MM.1S (cell line): ENCODE measurements around the gene AZIN2.

ENCODE experiments used
- DNase-seq: peaks from one replicate; pipeline ENCODE4 v3.0.0-alpha.2; 2015
- H2AFZ ChIP-seq: fragments of 300-600 bp; sonication (generic); 2 replicates; pipeline ENCODE4 v1.6.0; 2016; ENCODE audit warnings: antibody characterized with exemption, low read length
- H3F3A ChIP-seq: fragments of 300-600 bp; sonication (generic); 2 replicates; pipeline ENCODE4 v1.6.1; 2016; ENCODE audit warnings: mild to moderate bottlenecking, antibody characterized with exemption, low read length, moderate library complexity, mixed read lengths; ENCODE audit not compliant: insufficient read depth
- H3K27ac ChIP-seq: fragments of 300-600 bp; sonication (generic); 2 replicates; pipeline ENCODE4 v1.5.1; 2016; ENCODE audit warnings: mild to moderate bottlenecking, low read length
- H3K27me3 ChIP-seq: fragments of 300-600 bp; sonication (generic); replicated peaks from 2 replicates; pipeline ENCODE4 v1.6.0; 2016; ENCODE audit warnings: low read length; ENCODE audit not compliant: insufficient read depth
- H3K36me3 ChIP-seq: fragments of 300-600 bp; sonication (generic); replicated peaks from 2 replicates; pipeline ENCODE4 v1.6.1; 2016; ENCODE audit warnings: mild to moderate bottlenecking, low read length, mixed read lengths; ENCODE audit not compliant: insufficient read depth
- H3K4me1 ChIP-seq: fragments of 300-600 bp; sonication (generic); 2 replicates; pipeline ENCODE4 v1.6.1; 2016; ENCODE audit warnings: low read length, mixed read lengths
- H3K4me2 ChIP-seq: fragments of 300-600 bp; sonication (generic); 2 replicates; pipeline ENCODE4 v1.6.0; 2016; ENCODE audit warnings: low read depth, low read length
- H3K4me3 ChIP-seq: fragments of 300-600 bp; sonication (generic); 2 replicates; pipeline ENCODE4 v1.5.1; 2016; ENCODE audit warnings: low read length, mixed read lengths
- H3K79me2 ChIP-seq: fragments of 300-600 bp; sonication (generic); 2 replicates; pipeline ENCODE4 v1.6.1; 2016; ENCODE audit warnings: mixed run types, low read length, mixed read lengths
- H3K9ac ChIP-seq: fragments of 300-600 bp; sonication (generic); 2 replicates; pipeline ENCODE4 v1.6.1; 2016; ENCODE audit warnings: low read length, mixed read lengths
- H3K9me2 ChIP-seq: fragments of 300-600 bp; sonication (generic); replicated peaks from 2 replicates; pipeline ENCODE4 v1.6.1; 2016; ENCODE audit warnings: mild to moderate bottlenecking, low read length, mixed read lengths; ENCODE audit not compliant: insufficient read depth
- H3K9me3 ChIP-seq: fragments of 300-600 bp; sonication (generic); replicated peaks from 2 replicates; pipeline ENCODE4 v1.6.1; 2016; ENCODE audit warnings: mild to moderate bottlenecking, low read length, mixed read lengths; ENCODE audit not compliant: insufficient read depth
- H4K20me1 ChIP-seq: fragments of 300-600 bp; sonication (generic); 2 replicates; pipeline ENCODE4 v1.6.1; 2016; ENCODE audit warnings: mild to moderate bottlenecking, low read length, moderate library complexity, mixed read lengths; ENCODE audit not compliant: insufficient read depth
- EZH2 ChIP-seq: fragments of 300-600 bp; sonication (generic); optimal IDR thresholded peaks from 2 replicates; pipeline ENCODE3; 2017; ENCODE audit warnings: low read depth, mild to moderate bottlenecking, antibody characterized with exemption, low read length, mixed read lengths
- EZH2phosphoT487 ChIP-seq: fragments of 300-600 bp; sonication (generic); IDR thresholded peaks from 2 replicates; pipeline ENCODE4 v1.6.1; 2018; ENCODE audit warnings: antibody characterized with exemption, low read length
- TF ChIP-seq, protein P1 (sequence below): fragments of 300-600 bp; sonication (generic); IDR thresholded peaks from 2 replicates; pipeline ENCODE4 v1.5.1; 2016; ENCODE audit warnings: antibody characterized with exemption, low read length, mixed read lengths

AZIN2 gene

DNA sequence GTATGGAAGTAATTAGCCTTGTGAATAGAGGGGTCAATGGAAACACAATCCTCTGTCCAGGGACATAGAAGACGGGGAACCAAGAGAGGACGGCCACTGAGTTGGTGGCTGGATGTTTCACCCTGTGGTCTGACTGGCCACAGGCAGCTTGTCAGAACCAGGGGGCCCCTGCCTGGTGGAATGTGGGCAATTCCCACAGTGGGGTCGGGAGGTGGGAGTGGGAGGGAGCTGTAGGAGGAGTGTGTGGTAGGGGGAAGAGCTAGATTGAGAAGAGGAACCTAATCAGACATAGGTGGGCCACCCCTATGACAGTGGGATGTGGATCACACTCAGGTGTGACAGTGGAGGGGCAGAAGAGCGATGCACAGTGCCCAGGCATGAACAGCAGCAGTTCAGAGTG, 69.6 kb downstream of the AZIN2 start:
- H3K4me1 ChIP-seq = no peaks in the 10 kb centered on the region
- H3K27ac ChIP-seq = no peak overlapping the region
- no peaks in the 10 kb centered on the region for H3K9me3 ChIP-seq
- H3F3A ChIP-seq = no peaks in the 10 kb centered on the region
- H3K4me2 ChIP-seq = no peak overlapping the region
- TF ChIP-seq, protein P1, sequence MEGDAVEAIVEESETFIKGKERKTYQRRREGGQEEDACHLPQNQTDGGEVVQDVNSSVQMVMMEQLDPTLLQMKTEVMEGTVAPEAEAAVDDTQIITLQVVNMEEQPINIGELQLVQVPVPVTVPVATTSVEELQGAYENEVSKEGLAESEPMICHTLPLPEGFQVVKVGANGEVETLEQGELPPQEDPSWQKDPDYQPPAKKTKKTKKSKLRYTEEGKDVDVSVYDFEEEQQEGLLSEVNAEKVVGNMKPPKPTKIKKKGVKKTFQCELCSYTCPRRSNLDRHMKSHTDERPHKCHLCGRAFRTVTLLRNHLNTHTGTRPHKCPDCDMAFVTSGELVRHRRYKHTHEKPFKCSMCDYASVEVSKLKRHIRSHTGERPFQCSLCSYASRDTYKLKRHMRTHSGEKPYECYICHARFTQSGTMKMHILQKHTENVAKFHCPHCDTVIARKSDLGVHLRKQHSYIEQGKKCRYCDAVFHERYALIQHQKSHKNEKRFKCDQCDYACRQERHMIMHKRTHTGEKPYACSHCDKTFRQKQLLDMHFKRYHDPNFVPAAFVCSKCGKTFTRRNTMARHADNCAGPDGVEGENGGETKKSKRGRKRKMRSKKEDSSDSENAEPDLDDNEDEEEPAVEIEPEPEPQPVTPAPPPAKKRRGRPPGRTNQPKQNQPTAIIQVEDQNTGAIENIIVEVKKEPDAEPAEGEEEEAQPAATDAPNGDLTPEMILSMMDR = no peak
- H3K9me2 ChIP-seq = no peaks in the 10 kb centered on the region
- H3K9ac ChIP-seq = no peak overlapping the region
- no peaks in the 10 kb centered on the region for H3K36me3 ChIP-seq
- no peaks in the 10 kb centered on the region for H3K79me2 ChIP-seq
- no peaks in the 10 kb centered on the region for H3K27me3 ChIP-seq
- H2AFZ ChIP-seq = no peak overlapping the region
- no peak for DNase-seq
- H4K20me1 ChIP-seq = no peaks in the 10 kb centered on the region
- no peak overlapping the region for H3K4me3 ChIP-seq

DNA sequence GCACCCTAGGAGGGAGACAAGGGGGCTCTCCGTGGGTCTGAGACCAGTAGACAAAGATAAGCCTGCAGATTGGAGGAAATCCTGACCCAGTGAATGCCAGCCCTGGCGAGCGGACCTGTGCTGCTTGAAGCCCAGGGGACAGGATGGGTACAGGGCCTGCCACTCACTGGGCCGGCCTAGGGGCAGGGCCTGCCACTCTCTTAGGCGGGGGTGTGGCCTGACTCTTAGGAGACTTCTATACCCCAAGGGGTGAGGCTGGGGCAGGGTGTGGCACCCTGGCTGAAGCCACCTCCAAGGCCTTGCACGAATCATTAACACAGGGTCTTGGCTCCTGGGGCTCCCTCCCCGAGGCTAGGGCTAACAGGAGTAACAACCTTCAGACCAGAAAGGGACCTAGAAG, 70.2 kb downstream of the AZIN2 start:
- H3K4me1 ChIP-seq = no peaks in the 10 kb centered on the region
- H2AFZ ChIP-seq = no peak overlapping the region
- no peaks in the 10 kb centered on the region for H3K79me2 ChIP-seq
- TF ChIP-seq EZH2 (no peak), EZH2phosphoT487 (no peak)
- TF ChIP-seq, protein P1 = no peak
- no peak overlapping the region for H3K27ac ChIP-seq
- H3K4me2 ChIP-seq = no peak overlapping the region
- no peaks in the 10 kb centered on the region for H3K27me3 ChIP-seq
- H3K9me3 ChIP-seq = no peaks in the 10 kb centered on the region
- no peaks in the 10 kb centered on the region for H3K9me2 ChIP-seq
- no peaks in the 10 kb centered on the region for H3K36me3 ChIP-seq
- H3F3A ChIP-seq = no peaks in the 10 kb centered on the region
- no peaks in the 10 kb centered on the region for H4K20me1 ChIP-seq
- H3K4me3 ChIP-seq = no peak overlapping the region
- DNase-seq = no peak
- no peak overlapping the region for H3K9ac ChIP-seq

DNA sequence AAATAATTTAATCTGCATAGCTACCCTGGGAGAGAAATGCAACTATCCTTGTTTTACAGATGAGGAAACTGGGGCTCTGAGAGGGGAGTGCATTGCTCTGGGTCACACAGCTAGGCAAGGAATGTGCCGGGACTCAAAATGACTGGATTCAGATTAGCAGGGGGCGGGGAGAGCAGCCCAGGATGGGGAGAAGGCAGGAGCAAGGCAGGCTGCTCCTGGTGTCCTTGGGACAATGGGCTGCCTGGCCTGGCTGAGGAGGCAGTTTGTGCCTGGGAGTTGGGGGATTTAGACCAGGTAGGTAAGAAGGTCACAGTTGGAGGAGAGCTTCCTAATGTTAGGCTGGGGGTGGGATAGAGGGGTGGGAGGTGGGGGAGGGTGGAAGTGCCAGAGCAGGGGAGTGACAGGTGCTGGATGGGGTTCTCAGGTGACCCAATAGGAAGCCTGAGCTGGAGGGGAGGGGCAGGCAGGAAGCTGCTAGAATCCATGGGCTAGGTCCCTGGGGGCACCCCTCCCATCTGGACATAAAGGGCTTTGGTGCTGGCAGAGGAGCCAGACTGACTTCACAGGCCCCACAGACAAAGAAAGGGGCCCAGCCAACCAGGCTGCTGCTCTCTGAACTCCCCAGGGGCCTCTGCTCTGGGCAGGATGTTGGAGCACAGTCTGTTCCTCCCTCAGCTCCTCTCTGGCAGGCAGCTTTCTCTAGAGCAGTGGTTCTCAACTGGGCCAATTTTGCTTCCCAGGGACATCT, 71.9 kb downstream of the AZIN2 start:
- no peak for DNase-seq
- Histone ChIP-seq H3K27ac (no peak overlapping the region), H3K9ac (no peak overlapping the region), H3K4me3 (no peak overlapping the region), H3K79me2 (no peaks in the 10 kb centered on the region), H3K9me3 (no peaks in the 10 kb centered on the region), H3K4me2 (no peak overlapping the region), H3K9me2 (no peaks in the 10 kb centered on the region), H2AFZ (no peak overlapping the region), H3K4me1 (no peaks in the 10 kb centered on the region), H4K20me1 (no peaks in the 10 kb centered on the region), H3F3A (no peaks in the 10 kb centered on the region), H3K36me3 (no peaks in the 10 kb centered on the region), H3K27me3 (no peaks in the 10 kb centered on the region)
- TF ChIP-seq, protein P1 = no peak
- TF ChIP-seq EZH2 (no peak), EZH2phosphoT487 (no peak)
